Ishikawa (cell line): Measurements from ENCODE around the gene UBE2H.

ENCODE experiments used
- CEBPB ChIP-seq: IDR thresholded peaks from 2 replicates; pipeline ENCODE4 v1.6.1; 2012
- CREB1 ChIP-seq: IDR thresholded peaks from 2 replicates; pipeline ENCODE4 v1.6.1; 2012; ENCODE audit warnings: low read depth
- EGR1 ChIP-seq: IDR thresholded peaks from 2 replicates; pipeline ENCODE4 v1.6.1; 2012
- EP300 ChIP-seq: IDR thresholded peaks from 2 replicates; pipeline ENCODE4 v1.6.1; 2012; ENCODE audit warnings: borderline replicate concordance
- FOXM1 ChIP-seq: IDR thresholded peaks from 2 replicates; pipeline ENCODE4 v1.6.1; 2012; ENCODE audit warnings: low read depth, borderline replicate concordance
- MAX ChIP-seq: IDR thresholded peaks from 2 replicates; pipeline ENCODE4 v1.6.1; 2012
- RAD21 ChIP-seq: IDR thresholded peaks from 2 replicates; pipeline ENCODE4 v1.6.1; 2012; ENCODE audit warnings: low read depth
- REST ChIP-seq: IDR thresholded peaks from 2 replicates; pipeline ENCODE4 v1.6.1; 2012; ENCODE audit warnings: low read depth, mild to moderate bottlenecking
- TAF1 ChIP-seq: IDR thresholded peaks from 2 replicates; pipeline ENCODE4 v1.6.1; 2012; ENCODE audit warnings: low read depth, mild to moderate bottlenecking

- TF ChIP-seq CEBPB: no peak
- no peak for TF ChIP-seq EP300
- no peak for TF ChIP-seq MAX
- TF ChIP-seq CREB1: no peak
- TF ChIP-seq RAD21: no peak
- TF ChIP-seq REST: no peak
- TF ChIP-seq TAF1: no peak
- no peak for TF ChIP-seq FOXM1
- TF ChIP-seq EGR1: no peak
These were observed 76.9 kb downstream of the UBE2H start for GRCh38 chr7:129875745-129876411.
